ENCODE measurements around the gene EFNA5. TPM values are rescaled to one million over a fixed set of nuclear protein-coding genes. Genes with fewer than 3 reads are reported as not detected.
A peak's percentile ranks its signal among the peaks of the same experiment; 100 is the strongest.

The EFNA5 gene
- total and polyA plus RNA-seq, 2 experiments from 2014 or later = 7.5 to 10.1 TPM

- 0 out of 2 replicates have a peak, but pooled peaks cover 3% of the 10 kb centered on the region for H3K9me2 ChIP-seq (ENCODE audit: insufficient read depth)
- ATAC-seq = no peak
- no peak overlapping the region for H3K27ac ChIP-seq (ENCODE audit: low read depth)
- Mint-ChIP-seq H3K4me1 (peaks cover 73% of the 10 kb centered on the region), H3K27ac (no peak overlapping the region), H3K4me3 (no peak overlapping the region), H3K27me3 (ENCODE audit: insufficient read depth, low read depth, poor library complexity) (peaks cover 2% of the 10 kb centered on the region), H3K9me3 (no peaks in the 10 kb centered on the region), H3K36me3 (ENCODE audit: low read depth) (no peaks in the 10 kb centered on the region)
- no peaks in the 10 kb centered on the region for H3K79me2 ChIP-seq (replicated peaks; ENCODE audit: insufficient read depth)
- no peaks in the 10 kb centered on the region for H3K27me3 ChIP-seq (ENCODE audit: insufficient read depth)
- peaks cover 53% of the 10 kb centered on the region for H3K4me1 ChIP-seq (ENCODE audit: insufficient read depth)
- H3K4me3 ChIP-seq = no peak overlapping the region
- DNase-seq (ENCODE audit: low spot score) = no peak
- H3F3A ChIP-seq (replicated peaks; ENCODE audit: low read depth) = no peaks in the 10 kb centered on the region
- no peak overlapping the region for H2AFZ ChIP-seq
- TF ChIP-seq ZNF114 (CRISPR knock-in tag; IDR thresholded peaks at IDR 0.05) (no peak), ZNF462 (CRISPR knock-in tag; IDR thresholded peaks at IDR 0.05) (no peak)
- no peaks in the 10 kb centered on the region for H4K20me1 ChIP-seq (replicated peaks; ENCODE audit: insufficient read depth)
- H3K4me2 ChIP-seq = peak overlapping the region; percentile 29; the same call in 1 of the 2 replicates
- no peaks in the 10 kb centered on the region for H3K36me3 ChIP-seq (ENCODE audit: insufficient read depth)
These were observed 193.2 kb downstream of the EFNA5 start for GRCh38 chr5:107477492-107477891.

GRCh38 chr5:107476783-107477182, 194.0 kb downstream of the EFNA5 start:
- Histone ChIP-seq H3F3A (replicated peaks; ENCODE audit: low read depth) (no peaks in the 10 kb centered on the region), H3K9me2 (ENCODE audit: insufficient read depth) (0 out of 2 replicates have a peak, but pooled peaks cover 3% of the 10 kb centered on the region), H3K4me3 (no peak overlapping the region), H3K4me1 (ENCODE audit: insufficient read depth) (peaks cover 59% of the 10 kb centered on the region), H3K4me2 (no peak overlapping the region), H3K27me3 (ENCODE audit: insufficient read depth) (no peaks in the 10 kb centered on the region), H4K20me1 (replicated peaks; ENCODE audit: insufficient read depth) (no peaks in the 10 kb centered on the region), H3K27ac (ENCODE audit: low read depth) (no peak overlapping the region), H3K79me2 (replicated peaks; ENCODE audit: insufficient read depth) (no peaks in the 10 kb centered on the region), H3K36me3 (ENCODE audit: insufficient read depth) (no peaks in the 10 kb centered on the region), H2AFZ (no peak overlapping the region)
- Mint-ChIP-seq H3K27me3 (ENCODE audit: insufficient read depth, low read depth, poor library complexity) (peaks cover 2% of the 10 kb centered on the region), H3K4me3 (no peak overlapping the region), H3K4me1 (peaks cover 75% of the 10 kb centered on the region), H3K36me3 (ENCODE audit: low read depth) (no peaks in the 10 kb centered on the region), H3K9me3 (no peaks in the 10 kb centered on the region), H3K27ac (peak overlapping the region; percentile 78; the same call in 1 of the 2 replicates)
- peak; percentile 53 for DNase-seq (ENCODE audit: low spot score)
- no peak for ATAC-seq
- TF ChIP-seq REST (IDR thresholded peaks at IDR 0.05; ENCODE audit: unreplicated experiment) = no peak
- no peak for TF ChIP-seq EZH2 (IDR thresholded peaks at IDR 0.05; ENCODE audit: low read depth, unreplicated experiment)
- TF ChIP-seq EZH2phosphoT487 (IDR thresholded peaks at IDR 0.05; ENCODE audit: unreplicated experiment) = no peak
- no peak for TF ChIP-seq JUNB (IDR thresholded peaks at IDR 0.05; ENCODE audit: unreplicated experiment)
- no peak for TF ChIP-seq ZNF114 (CRISPR knock-in tag; IDR thresholded peaks at IDR 0.05)
- no peak for TF ChIP-seq POLR2AphosphoS5 (IDR thresholded peaks at IDR 0.05; ENCODE audit: low read depth)
- TF ChIP-seq ZNF331 (CRISPR knock-in tag; IDR thresholded peaks at IDR 0.05; ENCODE audit: low read depth) = no peak
- no peak for TF ChIP-seq ETS1 (IDR thresholded peaks at IDR 0.05)
- no peak for TF ChIP-seq STAT1 (IDR thresholded peaks at IDR 0.05; ENCODE audit: unreplicated experiment)
- TF ChIP-seq NANOG (IDR thresholded peaks at IDR 0.05; ENCODE audit: borderline replicate concordance) = no peak
